HL-60 (cell line): ENCODE results near the gene VMAC.

ENCODE experiments used
- DNase-seq, 2 experiments: peaks; one replicate each; pipeline ENCODE4 v3.0.0-alpha.2; 2010 to 2020; ENCODE audit warnings: low read depth in 1 of 2, low spot score in 1 of 2
- H3K27ac ChIP-seq: fragments of 250-450 bp; sonication (Bioruptor Pico); replicated peaks from 2 replicates; pipeline ENCODE4 v1.5.1; 2020; ENCODE audit warnings: mild to moderate bottlenecking, moderate library complexity
- H3K27me3 ChIP-seq: fragments of 250-450 bp; sonication (Bioruptor Pico); 2 replicates; pipeline ENCODE4 v1.5.1; 2021; ENCODE audit warnings: mild to moderate bottlenecking, moderate library complexity; ENCODE audit not compliant: insufficient read depth, poor library complexity, severe bottlenecking
- H3K4me3 ChIP-seq: replicated peaks from 2 replicates; pipeline ENCODE4 v1.5.1; 2011; ENCODE audit warnings: mild to moderate bottlenecking, control low read depth, low read length; ENCODE audit not compliant: insufficient read depth
- CTCF ChIP-seq: IDR thresholded peaks from one replicate; pipeline ENCODE4 v1.5.1; 2011; ENCODE audit warnings: low read length, control low read depth, inconsistent platforms; ENCODE audit not compliant: insufficient read depth
- GABPA ChIP-seq: IDR thresholded peaks from 2 replicates; pipeline ENCODE4 v1.6.1; 2012; ENCODE audit warnings: low read depth
- POLR2AphosphoS5 ChIP-seq: IDR thresholded peaks from 2 replicates; pipeline ENCODE4 v1.6.1; 2012; ENCODE audit warnings: low read depth
- REST ChIP-seq: IDR thresholded peaks from 2 replicates; pipeline ENCODE4 v1.6.1; 2012; ENCODE audit warnings: low read depth; ENCODE audit not compliant: insufficient replicate concordance
- SPI1 ChIP-seq: IDR thresholded peaks from 2 replicates; pipeline ENCODE4 v1.6.1; 2012; ENCODE audit warnings: low read depth, mild to moderate bottlenecking, borderline replicate concordance

The VMAC gene

GRCh38 chr19:5925830-5926427 lies 21.3 kb downstream of the VMAC start:
- no peaks in the 10 kb centered on the region for H3K27me3 ChIP-seq
- TF ChIP-seq CTCF (no peak), GABPA (no peak), REST (no peak), POLR2AphosphoS5 (no peak), SPI1 (no peak)
- no peak overlapping the region for H3K4me3 ChIP-seq
- no peak overlapping the region for H3K27ac ChIP-seq
- no peak for DNase-seq

GRCh38 chr19:5926641-5927440 lies 22.2 kb downstream of the VMAC start:
- TF ChIP-seq GABPA (no peak), SPI1 (no peak), REST (no peak), POLR2AphosphoS5 (no peak), CTCF (no peak)
- Histone ChIP-seq H3K27ac (no peak overlapping the region), H3K4me3 (no peak overlapping the region), H3K27me3 (no peaks in the 10 kb centered on the region)
- DNase-seq, result no peak

GRCh38 chr19:5927441-5927821 lies 22.8 kb downstream of the VMAC start:
- TF ChIP-seq REST (no peak), GABPA (no peak), POLR2AphosphoS5 (no peak), CTCF (no peak), SPI1 (no peak)
- H3K27me3 ChIP-seq, result no peaks in the 10 kb centered on the region
- no peak overlapping the region for H3K27ac ChIP-seq
- no peak overlapping the region for H3K4me3 ChIP-seq
- DNase-seq, result no peak
